Heart left ventricle (tissue), 16 donors: Measurements from ENCODE around the gene RBP5. TPM values are rescaled to one million over a fixed set of nuclear protein-coding genes. Genes with fewer than 3 reads are reported as not detected.

ENCODE experiments used
- ATAC-seq, 4 donors: fragments of 200-7000 bp; cut with Tn5 transposase; one replicate each; pipeline ENCODE4 v1.9.1; 2020 to 2022; ENCODE audit warnings: moderate library complexity in 4 of 4, mild to moderate bottlenecking in 3 of 4, moderate number of reproducible peaks in 1 of 4
- DNase-seq, 5 donors: peaks; one replicate each; pipeline ENCODE4 v3.0.0-alpha.2; 2020
- H3K27ac ChIP-seq, 12 donors: fragments of 200-600 bp; sonication (generic) in 4 of 12; one replicate each; pipeline versions ENCODE4 v1.5.0 to v1.8.0; 2016 to 2022; ENCODE audit warnings: mild to moderate bottlenecking in 2 of 12
- H3K27me3 ChIP-seq, 9 donors: fragments of 200-600 bp; sonication (generic) in 2 of 9; one replicate each; pipeline versions ENCODE4 v1.5.1 to v1.8.0; 2016 to 2022; ENCODE audit warnings: mild to moderate bottlenecking in 3 of 9
- H3K36me3 ChIP-seq, 9 donors: fragments of 200-600 bp; sonication (generic) in 2 of 9; one replicate each; pipeline versions ENCODE4 v1.5.0 to v1.8.0; 2018 to 2022; ENCODE audit warnings: mild to moderate bottlenecking in 2 of 9
- H3K4me1 ChIP-seq, 12 donors: fragments of 200-600 bp; sonication (generic) in 4 of 12; one replicate each; pipeline versions ENCODE4 v1.5.0 to v1.8.0; 2016 to 2022; ENCODE audit warnings: mild to moderate bottlenecking in 3 of 12
- H3K4me3 ChIP-seq, 12 donors: fragments of 200-600 bp; sonication (generic) in 4 of 12; one replicate each; pipeline versions ENCODE4 v1.5.0 to v1.8.0; 2017 to 2022; ENCODE audit warnings: mild to moderate bottlenecking in 9 of 12, moderate library complexity in 4 of 12
- H3K9me3 ChIP-seq, 12 donors: fragments of 200-600 bp; sonication (generic) in 4 of 12; one replicate each; pipeline versions ENCODE4 v1.5.0 to v1.8.0; 2016 to 2022; ENCODE audit warnings: mild to moderate bottlenecking in 1 of 12
- CTCF ChIP-seq, 12 donors: fragments of 200-600 bp; sonication (generic) in 4 of 12; IDR thresholded peaks; one replicate each; pipeline versions ENCODE4 v1.5.0 to v1.8.0; 2018 to 2022; ENCODE audit warnings: antibody characterized with exemption in 12 of 12, mild to moderate bottlenecking in 5 of 12
- POLR2A ChIP-seq, 2 donors: fragments of 450-650 bp; IDR thresholded peaks; one replicate each; pipeline ENCODE4 v1.6.1; 2017; ENCODE audit warnings: antibody characterized with exemption in 2 of 2, mild to moderate bottlenecking in 2 of 2, moderate library complexity in 2 of 2
- WGBS, 4 donors: extraction: QIAGEN DNeasy Blood & Tissue Kit in 2 of 4; methylation state at CpG; one replicate each; pipeline versions ENCODE4 v1.1.5 to v1.1.7; 2013 to 2018; 5-methylcytosine and 5-hydroxymethylcytosine counted together
- intact Hi-C, 10 donors: fragments of 100-400 bp; cut with DNase I; formaldehyde crosslinking; loops; one replicate each; pipeline versions ENCODE4 v1.11.1 to v1.14.2; 2022
- polyA plus RNA-seq, 2 donors: library from polyadenylated mRNA; stranded (reverse); fragments of 200-250 nt; gene quantifications; one replicate each; pipeline ENCODE4 v1.2.3, GENCODE V29; 2013
- total RNA-seq, 9 donors: library from RNA; depleted of rRNA in 2 of 9; stranded (reverse); fragments of >200 nt in 2 of 9; fragmentation: NEBNext Ultra II Directional in 3 of 9; extraction: Animal tissue kit (Norgen Biotek cat#: 25700) in 3 of 9; gene quantifications; one replicate each; pipeline versions ENCODE4 v1.1.0 to v1.2.4, GENCODE V29; 2016 to 2023
- donor health status: ischemic (EF 13 %, LVEDD 7.1; RV severe dilation, severe dysfunction).
- donor health status: healthy with polysubstance abuse.
- donor health status: DM: no; HTN: yes; CAD: no.
- donor health status: DM: no; HTN: no; CAD: no.
- donor health status: ischemic (EF 25% LVEDD 6.9; RV normal size, moderate dysfunction).
- donor health status: ischemic (EF 25% LVEDD 5.7; RV mildly dilated, moderate dysfunction).
- donor health status: healthy.
- donor health status: DM: yes; HTN: yes; CAD: no.
- donor health status: ischemic (EF 35%, LVEDD 5.7; RV mildly dilated, moderate dysfunction).
- donor health status: nonischemic (EF 11% LVEDD 7.7; RV severe dilation, severe dysfunction).
- donor health status: DM: yes; HTN: yes; CAD: no.
- donor health status: PGD.
- donor health status: ischemic (EF 29% LVEDD 5.4; RV normal size, mild dysfunction).
- donor health status: nonischemic (EF 23%, LVEDD 6.1; RV moderate dilation, normal function).

Gene RBP5
- total and polyA plus RNA-seq, 11 donors = 0.34 to 2.1 (median 0.90) TPM; not detected in 7

GRCh38 chr12:7121324-7121723, 7.4 kb downstream of the RBP5 start:
- WGBS, 4 donors = 82 to 91% (median 87%) methylated on average over 5 of the region's 5 CpGs
- intact Hi-C loops = no loop called here
- H3K4me3 ChIP-seq = no peak overlapping the region

DNA sequence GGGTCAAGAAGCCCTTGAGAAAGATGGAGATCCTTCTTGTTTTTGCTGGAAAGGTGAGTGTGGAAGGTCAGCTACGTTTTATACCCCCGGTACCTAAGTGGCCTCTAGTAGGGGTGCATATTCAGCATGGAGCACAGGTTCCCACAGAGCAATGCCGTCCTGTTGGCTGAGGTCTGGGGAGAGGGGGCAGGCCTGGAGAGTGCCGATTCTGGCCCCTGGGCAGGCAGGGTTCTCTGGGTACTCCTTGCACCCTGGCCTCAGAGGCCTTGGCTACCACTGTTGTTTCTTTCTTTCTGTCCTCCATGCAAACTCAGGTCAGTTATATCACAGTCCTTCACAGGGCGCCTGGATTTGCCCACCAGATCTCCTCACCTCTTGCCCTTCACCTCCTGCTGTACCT, 8.5 kb downstream of the RBP5 start:
- Histone ChIP-seq H3K9me3 (no peaks in the 10 kb centered on the region), H3K4me1 (peaks cover 0 to 20% (median 10%) of the 10 kb centered on the region in 12 donors), H3K27ac (no peak overlapping the region), H3K36me3 (peaks cover 0 to 19% (median 0%) of the 10 kb centered on the region in 9 donors), H3K27me3 (no peaks in the 10 kb centered on the region), H3K4me3 (no peak overlapping the region)
- no peak for TF ChIP-seq CTCF (IDR thresholded peaks at IDR 0.05)
- TF ChIP-seq POLR2A (IDR thresholded peaks at IDR 0.05) = no peak
- 88 to 95% (median 89%) methylated on average over 5 of the region's 5 CpGs for WGBS, 4 donors
- ATAC-seq (no peak), DNase-seq (no peak)
- intact Hi-C loops = no loop called here

More at GRCh38 chr12:7121324-7121723, 7.4 kb downstream of the RBP5 start:
- H3K4me1 ChIP-seq = peaks cover 0 to 20% (median 10%) of the 10 kb centered on the region in 12 donors
- peaks cover 0 to 13% (median 0%) of the 10 kb centered on the region in 9 donors for H3K36me3 ChIP-seq
- no peak overlapping the region for H3K27ac ChIP-seq
- H3K9me3 ChIP-seq = no peaks in the 10 kb centered on the region
- TF ChIP-seq POLR2A (IDR thresholded peaks at IDR 0.05) = no peak
- no peak for TF ChIP-seq CTCF (IDR thresholded peaks at IDR 0.05)
- no peak for DNase-seq
- no peak for ATAC-seq
- no peaks in the 10 kb centered on the region for H3K27me3 ChIP-seq

DNA sequence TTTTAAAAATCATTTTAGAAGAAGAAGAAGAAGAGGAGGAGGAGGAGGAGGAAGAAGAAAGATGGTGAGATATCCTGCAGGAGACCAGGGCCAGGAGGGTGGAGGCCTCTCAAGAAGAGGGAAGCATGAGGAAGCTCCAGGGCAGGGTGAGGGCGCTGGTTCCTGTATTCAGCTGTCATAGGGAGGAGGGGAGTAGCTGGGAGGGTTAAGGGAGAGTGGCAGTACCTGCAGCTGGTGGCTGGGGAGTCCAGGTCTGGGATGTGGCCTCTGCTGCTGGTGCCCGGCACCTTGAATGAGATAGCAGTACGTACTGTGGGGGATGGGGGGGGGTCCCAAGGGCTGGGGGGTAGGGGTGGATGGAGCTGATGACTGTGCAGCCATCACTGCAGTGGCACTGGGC, 9.8 kb downstream of the RBP5 start:
- Histone ChIP-seq H3K27me3 (no peaks in the 10 kb centered on the region), H3K27ac (no peak overlapping the region), H3K9me3 (no peaks in the 10 kb centered on the region), H3K4me3 (no peak overlapping the region), H3K4me1 (peaks cover 0 to 19% (median 10%) of the 10 kb centered on the region in 12 donors), H3K36me3 (peaks cover 0 to 19% (median 0%) of the 10 kb centered on the region in 9 donors)
- no peak for DNase-seq
- 66 to 85% (median 71%) methylated on average over 3 of the region's 3 CpGs for WGBS, 4 donors
- intact Hi-C loops = no loop called here
- no peak for ATAC-seq
- no peak for TF ChIP-seq POLR2A (IDR thresholded peaks at IDR 0.05)
- TF ChIP-seq CTCF (IDR thresholded peaks at IDR 0.05) = no peak

DNA sequence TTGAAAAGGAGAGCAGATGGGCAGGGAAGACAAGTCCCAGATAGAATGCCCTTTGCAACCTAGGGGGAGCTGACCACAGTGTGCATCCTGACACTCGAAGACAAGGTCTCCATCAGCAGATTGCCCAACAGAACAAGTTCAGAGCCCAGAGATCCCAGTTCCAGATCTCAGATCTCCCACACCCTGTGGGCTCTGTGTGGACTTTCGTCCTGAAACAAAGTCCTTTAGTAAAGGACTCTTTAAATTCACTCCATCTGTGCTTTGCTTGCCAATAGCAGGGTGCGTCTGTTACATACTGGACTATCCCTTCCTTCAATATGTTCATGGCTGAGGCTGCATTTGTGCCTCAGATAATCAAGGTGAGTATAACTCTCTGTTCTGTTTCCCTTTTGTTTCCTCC, 11.0 kb downstream of the RBP5 start:
- H3K27ac ChIP-seq = no peak overlapping the region
- ATAC-seq (no peak), DNase-seq (no peak)
- peaks cover 0 to 19% (median 0%) of the 10 kb centered on the region in 9 donors for H3K36me3 ChIP-seq
- peaks cover 0 to 18% (median 5%) of the 10 kb centered on the region in 12 donors for H3K4me1 ChIP-seq
- H3K4me3 ChIP-seq = no peak overlapping the region
- WGBS, 4 donors = 90 to 100% (median 92%) methylated on average over 3 of the region's 3 CpGs
- TF ChIP-seq CTCF (IDR thresholded peaks at IDR 0.05) = no peak
- TF ChIP-seq POLR2A (IDR thresholded peaks at IDR 0.05) = no peak
- no peaks in the 10 kb centered on the region for H3K27me3 ChIP-seq
- no peaks in the 10 kb centered on the region for H3K9me3 ChIP-seq
- intact Hi-C loops = no loop called here
